HG02642 (cell line): ENCODE data around the gene LGI2.
"Not testable (repeated sequence)": the region's sequence is repeated elsewhere in the genome, so short reads cannot be mapped to it uniquely, and the experiment has no call there.

Experiments used
- ATAC-seq: cut with Tn5 transposase; IDR thresholded peaks from one replicate; pipeline ENCODE4 v1.9.1; 2021; ENCODE audit warnings: mild to moderate bottlenecking; ENCODE audit not compliant: unreplicated experiment, poor library complexity

The LGI2 gene, protein sequence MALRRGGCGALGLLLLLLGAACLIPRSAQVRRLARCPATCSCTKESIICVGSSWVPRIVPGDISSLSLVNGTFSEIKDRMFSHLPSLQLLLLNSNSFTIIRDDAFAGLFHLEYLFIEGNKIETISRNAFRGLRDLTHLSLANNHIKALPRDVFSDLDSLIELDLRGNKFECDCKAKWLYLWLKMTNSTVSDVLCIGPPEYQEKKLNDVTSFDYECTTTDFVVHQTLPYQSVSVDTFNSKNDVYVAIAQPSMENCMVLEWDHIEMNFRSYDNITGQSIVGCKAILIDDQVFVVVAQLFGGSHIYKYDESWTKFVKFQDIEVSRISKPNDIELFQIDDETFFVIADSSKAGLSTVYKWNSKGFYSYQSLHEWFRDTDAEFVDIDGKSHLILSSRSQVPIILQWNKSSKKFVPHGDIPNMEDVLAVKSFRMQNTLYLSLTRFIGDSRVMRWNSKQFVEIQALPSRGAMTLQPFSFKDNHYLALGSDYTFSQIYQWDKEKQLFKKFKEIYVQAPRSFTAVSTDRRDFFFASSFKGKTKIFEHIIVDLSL

GRCh38 chr4:25030277-25031076 is at the start of gene LGI2:
TSS of gene LGI2 (minus strand) at chr4:25030946. CDS start at chr4:25030693, 253 bp downstream.
- no peak for ATAC-seq

DNA sequence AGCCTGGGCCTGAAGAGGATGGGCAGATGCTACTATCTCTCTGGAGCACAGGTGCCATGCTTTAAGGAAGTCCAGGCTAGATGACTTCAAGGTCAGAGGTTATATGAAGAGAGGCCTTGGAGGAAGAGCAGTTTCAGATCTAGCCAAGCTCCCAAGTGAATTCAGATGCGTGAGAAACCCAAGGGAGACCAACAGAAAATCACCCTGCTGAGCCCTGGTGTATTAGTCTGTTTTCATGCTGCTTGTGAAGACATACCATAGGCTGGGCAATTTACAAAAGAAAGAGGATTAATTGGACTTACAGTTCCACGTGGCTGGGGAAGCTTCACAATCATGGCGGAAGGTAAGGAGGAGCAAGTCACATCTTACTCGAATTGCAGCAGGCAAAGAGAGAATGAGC is 47.8 kb upstream of the LGI2 start:
- ATAC-seq, result no peak

DNA sequence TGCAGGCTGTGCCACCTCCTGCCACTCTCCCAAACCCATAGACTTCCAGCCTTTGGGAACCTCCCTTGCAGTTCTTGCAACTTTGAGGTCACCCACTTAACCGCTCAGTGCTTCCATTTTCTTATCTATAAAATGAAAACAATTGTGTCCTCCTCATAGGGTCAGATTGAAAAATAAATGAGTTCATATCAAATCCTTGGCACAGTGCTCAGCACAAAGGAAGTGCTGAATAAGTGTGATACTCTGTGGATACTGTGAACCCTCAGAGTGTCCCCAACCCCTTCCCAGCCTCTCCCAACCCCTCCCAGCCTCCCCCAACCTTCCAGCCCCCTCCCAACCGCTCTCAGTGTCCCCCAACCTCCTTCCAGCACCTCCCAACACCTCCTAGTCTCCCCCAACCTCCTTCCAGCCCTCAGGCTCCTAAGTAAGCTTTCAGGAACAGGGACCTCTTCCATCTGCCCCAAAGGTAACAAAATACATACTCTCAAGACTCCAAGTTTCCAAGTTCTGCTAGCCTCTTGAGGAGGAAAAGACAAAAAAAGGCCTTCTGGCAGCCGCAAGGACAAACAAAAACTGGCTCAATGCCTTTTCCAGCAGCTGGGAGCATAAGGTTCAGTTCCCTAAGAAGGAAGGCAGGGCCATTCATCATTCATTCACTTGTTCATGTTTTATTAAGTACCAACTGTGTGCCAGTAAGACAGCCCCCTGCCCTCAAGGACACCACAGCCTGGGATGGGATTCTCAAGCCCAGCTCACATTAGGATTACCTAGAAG is 46.1 kb upstream of the LGI2 start:
- no peak for ATAC-seq

GRCh38 chr4:25075851-25076250 is 45.1 kb upstream of the LGI2 start:
- no peak for ATAC-seq

- ATAC-seq, result no peak
These were observed 44.4 kb upstream of the LGI2 start for GRCh38 chr4:25075129-25075528.

DNA sequence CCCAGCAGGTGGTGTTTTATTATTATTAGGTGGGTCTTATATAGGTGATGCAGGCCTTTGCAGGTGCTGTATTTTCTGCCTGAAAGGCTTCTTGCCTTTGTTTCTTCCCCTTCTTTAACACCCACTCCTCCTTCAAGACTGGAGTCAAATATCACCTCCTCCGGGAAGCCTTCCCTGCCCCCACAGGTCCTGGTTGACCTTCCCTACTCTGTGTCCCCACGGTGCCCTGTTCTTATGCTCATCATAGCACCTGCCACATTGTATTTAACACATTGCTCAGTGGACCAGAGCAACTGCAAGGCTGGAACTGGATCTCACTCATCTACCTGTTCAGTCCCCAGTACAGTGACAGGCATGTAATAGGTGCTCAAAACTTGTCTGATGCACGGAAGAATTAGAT is 39.8 kb upstream of the LGI2 start:
- no peak for ATAC-seq

DNA sequence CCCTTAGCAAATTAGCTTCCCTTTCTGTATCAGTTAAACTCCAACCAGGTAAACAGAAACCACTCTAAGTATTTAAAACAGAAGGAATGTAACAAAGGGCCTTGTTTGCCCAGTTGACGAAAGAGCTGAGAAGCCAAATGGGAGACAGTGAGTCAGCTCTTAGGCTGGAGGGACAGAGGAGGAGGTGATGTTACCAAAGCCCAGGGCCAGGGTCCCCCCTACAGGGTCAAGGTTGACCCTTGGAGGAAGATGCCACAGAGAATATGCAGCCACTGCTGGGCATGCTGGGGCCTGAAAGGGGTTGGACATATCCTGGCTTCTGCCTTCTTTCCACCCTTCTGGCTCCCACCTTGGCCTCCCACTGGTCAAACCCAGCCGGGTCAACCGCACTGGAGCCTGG is 38.3 kb upstream of the LGI2 start:
- ATAC-seq, result no peak

DNA sequence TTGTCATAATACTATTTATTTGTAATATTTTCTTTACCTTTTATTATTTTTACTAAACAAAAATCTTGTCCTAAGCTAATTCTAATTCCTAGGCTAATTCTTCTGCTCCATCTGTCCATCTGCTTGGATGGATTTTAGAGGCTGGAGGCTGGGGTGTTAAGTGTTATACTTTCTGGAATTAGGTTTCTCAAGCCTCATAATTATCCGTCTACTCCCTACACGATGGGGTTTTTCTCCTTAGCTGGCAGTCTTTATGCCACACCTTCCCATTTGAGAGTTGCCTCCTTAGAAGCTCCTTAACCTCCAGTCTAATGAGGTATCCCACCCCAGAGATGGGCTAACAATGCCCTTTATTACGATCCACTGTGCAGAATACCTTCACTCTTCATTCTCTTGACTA is 37.6 kb upstream of the LGI2 start:
- no peak for ATAC-seq

DNA sequence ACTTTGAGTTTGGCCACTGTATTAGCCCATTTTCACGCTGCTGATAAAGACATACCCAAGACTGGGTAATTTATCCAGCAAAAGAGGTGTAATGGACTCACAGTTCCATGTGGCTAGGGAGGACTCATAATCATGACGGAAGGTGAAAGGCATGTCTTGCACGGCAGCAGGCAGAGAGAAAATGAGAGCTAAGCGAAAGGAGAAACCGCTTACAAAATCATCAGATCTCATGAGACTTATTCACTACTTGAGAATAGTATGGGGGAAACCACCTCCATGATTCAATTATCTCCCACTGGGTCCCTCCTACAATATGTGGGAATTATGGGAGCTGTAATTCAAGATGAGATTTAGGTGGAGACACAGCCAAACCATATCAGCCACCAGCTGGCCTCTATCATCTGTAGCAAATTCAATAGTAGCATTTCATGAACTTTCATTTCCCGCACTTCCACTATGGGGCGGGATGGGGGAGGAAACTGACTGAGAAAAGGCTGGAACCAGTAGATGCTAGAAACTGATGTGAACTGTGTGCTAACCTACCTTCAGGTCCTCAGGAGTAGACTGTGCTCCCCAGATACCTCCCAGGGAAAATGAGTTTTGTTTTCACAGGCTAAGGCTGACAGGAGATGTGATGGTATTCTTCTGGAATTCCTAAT is 35.3 kb upstream of the LGI2 start:
- no peak for ATAC-seq

GRCh38 chr4:25065431-25065858 is 34.7 kb upstream of the LGI2 start:
- ATAC-seq, result no peak

DNA sequence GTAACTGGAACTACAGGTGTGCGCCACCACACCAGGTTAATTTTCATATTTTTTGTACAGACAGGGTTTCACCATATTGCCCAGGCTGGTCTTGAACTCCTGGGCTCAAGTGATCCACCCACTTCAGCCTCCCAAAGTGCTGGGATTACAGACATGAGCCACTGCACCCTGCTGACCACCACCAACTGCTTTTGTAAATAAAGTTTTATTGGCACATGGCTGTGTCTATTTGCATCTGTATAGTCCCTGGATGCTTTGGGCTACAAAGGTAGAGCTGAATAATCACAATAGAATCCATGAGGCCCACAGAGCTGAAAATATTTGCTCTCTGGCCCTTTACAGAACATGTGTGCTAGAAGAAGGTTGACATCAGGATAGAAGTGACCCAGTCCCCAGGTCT is 33.7 kb upstream of the LGI2 start:
- not testable (repeated sequence) for ATAC-seq

GRCh38 chr4:25063116-25063515 is 32.4 kb upstream of the LGI2 start:
- ATAC-seq, result no peak

- no peak for ATAC-seq
These were observed 31.4 kb upstream of the LGI2 start for GRCh38 chr4:25062098-25062497.

DNA sequence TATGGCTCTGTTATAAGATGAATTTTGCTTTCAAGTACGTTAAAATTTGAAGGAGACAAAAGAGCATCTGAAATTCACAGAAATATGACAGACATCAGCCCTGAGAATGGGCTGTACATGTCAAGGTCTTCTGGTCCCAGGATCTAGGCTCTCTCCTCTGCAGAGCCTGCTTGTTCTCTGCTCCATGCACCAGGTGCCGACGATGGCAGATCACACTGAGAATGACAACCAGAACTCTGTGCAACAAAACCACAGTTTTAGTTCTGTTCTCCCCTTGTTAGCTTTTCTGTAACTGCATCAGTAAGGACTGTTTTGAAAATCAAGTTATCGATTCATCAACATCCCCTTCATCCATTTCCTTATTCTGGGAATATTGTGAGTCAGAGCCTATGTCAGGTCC is 30.9 kb upstream of the LGI2 start:
- ATAC-seq, result no peak

- ATAC-seq, result no peak
These were observed 30.2 kb upstream of the LGI2 start for GRCh38 chr4:25060963-25061340.

DNA sequence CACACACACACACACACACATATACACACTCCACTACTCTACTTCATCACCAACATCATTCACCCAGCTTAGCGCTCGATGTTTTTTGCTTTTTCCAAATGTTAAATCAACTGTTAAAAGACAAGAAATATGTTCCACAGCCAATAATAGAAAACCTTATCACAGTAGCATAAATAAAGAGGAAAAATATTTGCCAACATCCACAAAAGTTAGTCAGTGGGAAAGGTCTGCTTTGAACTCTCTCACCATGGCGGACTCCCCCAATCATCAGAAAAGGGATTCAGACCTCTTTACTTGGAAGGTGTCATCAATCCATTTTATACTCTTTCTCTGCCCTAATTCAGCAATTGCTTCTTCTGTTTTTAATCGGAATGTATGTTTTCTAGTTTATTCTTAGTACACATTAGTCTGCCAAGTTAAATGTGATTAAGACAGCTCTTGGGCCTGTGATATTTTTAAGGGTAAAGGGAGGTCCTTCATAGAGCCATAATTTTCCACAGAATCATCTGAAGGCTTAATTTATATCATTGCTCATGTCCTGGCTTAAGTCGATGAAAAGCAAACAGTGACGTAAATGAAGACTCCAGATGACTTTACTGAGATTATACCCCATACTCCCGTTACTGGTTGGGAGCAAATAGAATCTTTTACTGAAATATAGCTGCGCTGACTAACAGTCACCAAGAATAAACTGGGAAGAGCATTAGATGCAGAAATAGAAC is 29.7 kb upstream of the LGI2 start:
- ATAC-seq, result no peak

DNA sequence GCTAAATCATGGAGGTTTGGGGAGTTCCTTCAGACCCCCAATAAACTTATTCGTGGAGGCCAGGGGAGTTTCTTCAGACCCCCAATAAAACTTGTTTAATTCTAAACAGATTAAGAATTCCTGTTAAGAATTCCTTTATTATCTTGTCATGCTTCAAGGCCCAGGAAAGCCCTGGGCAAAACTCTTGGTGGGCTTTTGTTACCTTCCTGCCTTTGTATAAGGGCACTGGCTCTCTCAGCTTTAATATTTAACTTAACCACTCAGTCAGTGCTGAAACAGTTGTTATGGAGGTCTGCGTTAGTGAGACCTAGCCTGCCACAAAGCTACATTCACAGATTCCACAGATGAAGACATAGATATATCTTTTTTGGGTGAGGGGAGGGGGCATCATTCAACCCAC is 29.0 kb upstream of the LGI2 start:
- no peak for ATAC-seq

- no peak for ATAC-seq
These were observed 28.1 kb upstream of the LGI2 start for GRCh38 chr4:25058796-25059195.

DNA sequence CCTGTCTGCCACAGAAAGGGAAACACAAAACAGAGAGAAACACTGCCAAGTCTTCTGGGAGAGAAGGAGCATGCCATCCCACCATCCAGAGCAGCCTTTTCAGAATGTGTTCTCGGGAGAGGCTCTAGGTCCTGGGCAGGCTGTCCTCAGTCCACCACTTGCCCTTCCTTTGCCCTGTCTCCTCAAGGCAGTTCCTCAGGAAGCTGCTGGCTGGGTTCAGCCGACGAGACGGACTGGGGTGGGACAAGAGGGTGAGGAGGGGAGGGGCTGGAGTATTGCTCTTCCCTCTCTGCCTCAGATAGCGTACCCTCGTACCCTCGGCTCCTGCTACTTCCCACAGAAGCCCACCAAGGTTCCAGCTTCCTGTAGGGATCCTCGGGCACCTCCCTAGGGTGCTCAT is 26.6 kb upstream of the LGI2 start:
- ATAC-seq, result no peak
